NCI-H2107 (cell line): ENCODE data around the gene INSIG2.

ENCODE experiments used
- DNase-seq: peaks from one replicate; lab custom pipeline; 2025; lab: John Stamatoyannopoulos, UW

INSIG2 gene

DNA sequence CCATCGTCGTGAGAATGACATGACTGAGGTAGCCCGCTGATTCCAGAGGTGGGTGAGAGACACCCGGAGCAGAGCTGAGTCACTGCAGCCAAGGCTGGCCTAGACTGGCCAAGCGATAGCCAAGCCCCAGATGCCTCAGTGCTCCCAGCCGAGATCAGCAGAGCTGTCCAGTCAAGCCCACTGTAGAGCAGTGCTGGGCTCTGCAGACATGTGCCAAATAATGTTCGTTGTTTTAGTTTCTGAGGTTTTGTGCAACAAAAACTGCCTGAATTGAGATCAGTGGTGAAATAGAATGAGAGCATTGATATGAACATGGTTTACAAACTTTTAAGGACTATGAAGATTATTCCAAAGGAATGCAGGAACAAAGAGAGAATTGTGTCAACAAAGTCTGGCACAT, 42.1 kb downstream of the INSIG2 start:
- DNase-seq = no peak

DNA sequence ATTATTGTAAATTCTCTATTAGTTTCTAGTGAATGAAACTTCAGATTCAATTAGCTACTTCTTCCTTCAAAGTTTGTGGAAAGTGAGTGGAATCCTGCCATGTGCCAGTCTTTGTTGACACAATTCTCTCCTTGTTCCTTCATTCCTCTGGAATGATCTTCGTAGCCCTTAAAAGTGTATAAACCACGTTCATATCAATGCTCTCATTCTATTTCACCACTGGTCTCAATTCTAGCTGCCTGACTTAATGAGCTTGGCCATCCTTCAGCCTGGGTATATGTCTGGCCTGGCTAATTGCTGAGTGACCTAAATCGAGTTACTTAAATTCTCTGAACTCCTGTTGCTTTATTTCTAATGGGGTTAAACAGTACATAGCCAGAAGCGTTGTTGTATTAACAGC, 43.5 kb downstream of the INSIG2 start:
- DNase-seq = no peak

DNA sequence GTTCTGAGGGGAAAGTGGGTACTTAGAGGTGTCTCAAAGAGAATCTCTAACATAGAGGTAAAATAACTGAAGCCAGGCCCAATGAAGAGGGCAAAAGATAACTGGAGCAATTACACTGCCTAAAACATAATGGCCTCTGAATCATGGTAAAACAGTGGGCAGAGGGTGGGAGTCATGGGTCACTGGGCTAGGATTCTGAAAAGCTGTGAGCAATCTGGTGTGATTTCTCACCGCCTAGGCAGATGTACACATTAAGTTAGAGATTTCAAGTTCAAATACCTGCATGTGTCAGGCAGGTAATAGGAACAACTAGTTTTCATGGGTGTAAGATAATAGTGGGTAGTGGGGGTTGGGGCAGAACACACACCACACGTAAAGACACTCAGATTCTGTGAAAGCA, 45.6 kb downstream of the INSIG2 start:
- no peak for DNase-seq

DNA sequence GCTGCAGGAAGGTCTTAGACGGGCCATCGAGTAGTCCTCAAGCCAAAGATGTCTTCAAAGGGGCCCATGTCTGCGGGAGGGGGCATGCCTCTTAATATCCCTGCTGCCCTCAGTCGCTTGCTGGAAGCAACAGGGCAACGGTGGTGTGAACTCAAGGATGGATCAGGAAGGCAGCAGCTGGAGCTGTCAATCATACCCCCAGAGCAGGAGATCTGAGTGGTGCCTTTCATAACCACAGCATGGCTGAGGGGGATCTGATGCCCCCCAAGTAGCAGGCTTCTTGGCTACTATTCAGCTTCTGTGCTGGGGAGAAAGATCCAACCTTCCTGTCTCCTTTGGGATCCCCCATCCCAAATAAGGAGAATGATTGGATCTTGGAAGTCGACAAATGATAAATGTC, 46.4 kb downstream of the INSIG2 start:
- DNase-seq = no peak

DNA sequence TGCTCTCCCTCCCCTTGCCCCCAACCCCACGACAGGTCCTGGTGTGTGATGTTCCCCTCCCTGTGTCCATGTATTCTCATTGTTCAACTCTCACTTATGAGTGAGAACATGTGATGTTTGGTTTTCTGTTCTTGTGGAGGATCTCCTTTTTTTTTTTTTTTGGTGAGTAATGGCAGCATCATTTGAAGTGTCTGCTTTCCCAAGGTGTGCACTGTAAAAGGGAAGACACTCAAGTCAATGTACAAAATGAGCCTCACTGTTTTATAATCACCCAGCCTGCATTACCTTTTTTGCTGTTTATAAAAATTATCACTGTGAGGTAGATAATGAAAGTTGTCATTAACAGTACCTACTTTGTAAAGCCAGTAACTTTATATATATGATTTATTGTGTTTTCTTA, 56.9 kb downstream of the INSIG2 start:
- DNase-seq = no peak

DNA sequence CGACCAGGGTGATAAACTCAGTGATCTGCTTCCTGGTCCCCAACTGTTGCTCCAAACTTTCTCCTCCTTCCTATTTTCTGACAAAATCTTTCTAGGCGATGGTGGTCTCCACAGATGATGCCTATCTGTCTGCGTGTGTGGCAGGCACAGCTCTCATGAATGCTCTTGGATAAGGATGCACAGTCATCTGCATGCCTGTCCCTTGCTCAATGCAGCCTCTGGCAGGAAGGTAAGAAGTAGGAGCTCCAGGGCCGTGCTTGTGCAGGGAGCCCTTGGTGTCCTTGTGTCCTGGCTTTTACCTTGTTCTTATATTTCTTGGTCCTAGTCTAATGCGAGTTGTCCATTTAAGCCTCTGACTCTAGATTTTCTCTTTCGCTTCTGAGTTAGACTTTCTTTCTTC, 57.5 kb downstream of the INSIG2 start:
- no peak for DNase-seq

DNA sequence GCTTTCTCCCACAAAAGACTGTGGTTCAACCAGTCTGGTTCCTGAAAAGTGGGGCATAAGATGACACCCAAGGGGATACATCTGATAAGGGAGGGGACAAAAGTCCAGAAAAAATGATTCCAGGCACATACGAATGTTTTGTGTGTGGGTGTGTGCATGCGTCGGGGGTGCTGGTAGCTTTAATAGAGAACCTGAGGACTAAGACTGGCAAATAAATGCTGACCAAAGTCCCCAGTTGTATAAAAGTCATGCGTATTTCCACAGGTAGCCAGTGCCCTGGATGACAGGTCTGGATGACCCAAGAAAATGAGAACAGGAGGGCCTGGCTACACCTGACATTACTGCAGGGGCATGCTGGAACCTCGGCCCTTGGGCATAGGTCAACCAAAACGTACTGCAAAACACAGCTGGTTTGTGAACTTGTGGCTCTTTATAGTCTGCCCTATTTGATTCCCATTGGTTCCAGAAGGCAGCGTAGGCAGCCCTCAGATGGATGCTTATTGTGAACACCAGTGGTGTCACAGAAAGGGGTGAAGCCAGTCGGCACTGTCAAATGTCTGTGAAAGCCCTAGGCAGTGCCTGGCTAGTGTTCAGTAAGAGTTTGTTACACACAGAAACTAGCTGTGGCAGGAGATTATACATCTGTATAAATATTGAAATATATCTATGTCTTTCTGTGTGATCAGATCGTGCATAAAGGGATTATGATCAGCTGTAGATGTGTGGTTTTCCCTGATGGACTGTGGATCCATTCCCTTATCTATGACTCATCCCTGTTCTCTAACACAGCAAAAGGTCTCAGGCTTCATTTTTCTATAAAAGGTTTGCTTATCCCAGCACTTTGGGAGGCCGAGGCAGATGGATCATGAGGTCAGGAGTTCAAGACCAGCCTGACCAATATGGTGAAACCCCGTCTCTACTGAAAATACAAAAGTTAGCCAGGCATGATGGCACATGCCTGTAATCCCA, 58.3 kb downstream of the INSIG2 start:
- DNase-seq = no peak

DNA sequence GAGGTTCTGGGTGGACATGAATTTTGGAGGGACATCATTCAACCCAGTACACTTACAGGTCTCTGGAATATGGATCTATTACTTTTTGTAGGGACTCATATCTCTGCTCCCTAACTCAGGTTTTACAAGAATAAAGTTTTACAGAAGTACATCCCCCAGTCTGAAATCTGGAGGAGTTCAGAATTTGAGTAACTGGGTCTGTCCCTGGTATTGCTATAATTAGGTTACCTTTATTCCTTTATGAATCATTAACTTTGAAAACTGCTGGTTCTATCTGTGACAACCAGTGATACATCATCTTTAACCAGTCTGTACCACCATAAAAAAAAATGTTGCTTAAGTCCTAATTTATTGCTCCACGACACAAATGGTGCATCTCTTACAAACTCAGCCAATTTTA, 59.9 kb downstream of the INSIG2 start:
- DNase-seq = no peak

DNA sequence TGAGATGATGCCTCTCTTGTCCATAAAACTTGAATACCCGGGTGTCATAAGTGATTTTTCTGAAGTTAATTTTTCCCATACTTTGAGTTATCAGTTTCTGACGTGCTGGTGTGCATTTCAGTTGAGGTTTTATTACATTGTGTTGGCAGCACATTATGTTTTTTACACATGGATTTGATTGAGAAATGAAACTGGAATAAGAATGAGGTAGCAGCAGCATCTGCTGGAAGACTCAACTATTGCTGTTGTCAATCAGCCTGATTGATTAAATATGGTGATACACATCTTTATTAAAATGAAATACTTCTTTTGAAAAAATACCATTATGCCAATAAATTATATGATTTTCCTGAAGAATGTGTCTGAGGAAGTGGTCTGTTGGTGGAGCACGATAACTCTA, 60.5 kb downstream of the INSIG2 start:
- DNase-seq = no peak

DNA sequence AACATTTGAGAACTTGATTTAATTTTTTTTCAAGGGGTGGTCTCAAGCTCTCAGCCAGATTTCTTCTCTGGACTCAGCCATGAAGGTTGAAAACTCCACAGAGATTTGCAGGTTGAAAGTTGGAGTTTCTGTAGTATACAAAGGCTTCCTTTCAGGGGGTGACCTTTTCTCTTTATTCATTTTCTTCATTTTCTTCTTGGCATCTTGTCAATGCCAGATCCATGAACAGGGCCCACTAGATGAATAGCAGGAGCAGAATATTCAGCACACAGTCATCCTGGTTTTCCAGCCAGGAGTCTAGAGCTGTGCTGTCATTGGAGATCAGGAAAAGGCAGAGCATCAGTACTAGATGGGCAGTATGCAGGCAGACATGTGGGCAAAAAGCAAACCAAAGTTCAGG, 62.0 kb downstream of the INSIG2 start:
- no peak for DNase-seq

DNA sequence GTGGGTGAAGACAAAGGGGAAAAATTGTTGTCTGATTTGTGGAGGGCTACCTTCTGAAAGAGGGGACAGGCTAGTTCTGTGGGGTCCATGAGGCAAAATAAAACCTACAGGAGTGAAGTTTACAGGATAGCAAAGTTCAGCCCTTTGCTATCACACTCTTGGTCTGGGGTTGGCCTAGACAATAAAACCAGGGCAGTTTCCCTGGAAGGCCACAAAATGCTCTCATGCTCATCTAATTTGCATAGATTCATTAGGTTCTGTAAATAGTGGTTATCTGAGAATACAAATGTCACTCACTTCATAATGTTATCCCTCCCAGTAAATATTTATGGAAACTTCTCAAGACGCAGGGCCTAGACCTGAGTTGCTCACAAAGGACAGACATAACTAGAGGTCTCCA, 63.6 kb downstream of the INSIG2 start:
- no peak for DNase-seq

DNA sequence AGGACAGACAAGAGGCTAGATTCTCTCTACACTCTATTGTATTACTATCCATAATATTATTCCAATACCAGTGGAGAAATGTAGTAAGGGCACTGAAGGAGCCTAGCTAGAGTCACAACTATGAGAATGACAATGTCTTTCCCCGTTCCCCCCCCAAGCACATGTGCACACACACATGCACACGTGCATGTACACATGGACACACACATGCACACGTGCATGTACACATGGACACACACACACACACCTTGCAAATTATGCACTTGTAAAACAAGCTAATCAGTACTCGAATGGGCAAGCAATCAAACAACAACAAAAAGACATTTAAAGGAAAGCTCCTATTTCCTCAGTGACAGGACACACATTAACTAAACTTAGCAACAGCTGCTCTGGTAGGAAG, 65.2 kb downstream of the INSIG2 start:
- no peak for DNase-seq

DNA sequence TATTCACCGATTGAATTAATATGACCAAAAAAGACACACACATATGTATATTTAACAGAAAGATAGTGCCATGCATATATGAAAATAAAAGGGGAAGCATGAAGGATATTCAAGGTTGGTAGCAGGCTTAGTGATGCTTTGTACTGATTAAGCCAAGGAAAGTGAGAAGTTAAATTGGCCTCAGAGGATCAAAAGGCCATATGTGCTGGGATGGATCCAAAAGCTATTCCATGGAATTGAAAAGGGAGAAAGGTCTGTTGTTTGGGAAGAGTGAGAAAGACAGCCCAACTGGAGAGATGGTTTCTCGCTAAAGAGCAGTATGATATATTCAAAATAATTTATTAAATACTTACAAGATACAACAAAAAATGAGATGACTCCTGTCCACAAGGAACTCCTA, 65.9 kb downstream of the INSIG2 start:
- no peak for DNase-seq
